SKM-1 (cell line): Measurements from ENCODE around the gene CAV1.

Source experiments
- DNase-seq: peaks from one replicate; lab custom pipeline; 2025; ENCODE audit not compliant: unreplicated experiment; lab: John Stamatoyannopoulos, UW

CAV1 gene

GRCh38 chr7:116554911-116555310 lies 30.1 kb downstream of the CAV1 start:
- DNase-seq: no peak

- no peak for DNase-seq
These were observed 32.3 kb downstream of the CAV1 start for GRCh38 chr7:116557066-116557585.

- no peak for DNase-seq
These were observed 33.1 kb downstream of the CAV1 start for GRCh38 chr7:116557901-116558300.

GRCh38 chr7:116560021-116560970 lies 35.5 kb downstream of the CAV1 start:
- DNase-seq: no peak

- no peak for DNase-seq
These were observed 37.1 kb downstream of the CAV1 start for GRCh38 chr7:116561697-116562483.

- DNase-seq: no peak
These were observed 37.8 kb downstream of the CAV1 start for GRCh38 chr7:116562529-116563121.

- no peak for DNase-seq
These were observed 41.1 kb downstream of the CAV1 start for GRCh38 chr7:116565981-116566380.

GRCh38 chr7:116566666-116567065 lies 41.8 kb downstream of the CAV1 start:
- DNase-seq: no peak

- no peak for DNase-seq
These were observed 44.9 kb downstream of the CAV1 start for GRCh38 chr7:116569737-116570136.

GRCh38 chr7:116570306-116570705 lies 45.5 kb downstream of the CAV1 start:
- DNase-seq: no peak

- DNase-seq: no peak
These were observed 46.2 kb downstream of the CAV1 start for GRCh38 chr7:116571037-116571436.

- DNase-seq: no peak
These were observed 46.7 kb downstream of the CAV1 start for GRCh38 chr7:116571552-116571951.

GRCh38 chr7:116572036-116572435 lies 47.2 kb downstream of the CAV1 start:
- DNase-seq: no peak

- no peak for DNase-seq
These were observed 48.7 kb downstream of the CAV1 start for GRCh38 chr7:116573541-116573940.

GRCh38 chr7:116574025-116574822 lies 49.4 kb downstream of the CAV1 start:
- DNase-seq: no peak

- DNase-seq: no peak
These were observed 51.0 kb downstream of the CAV1 start for GRCh38 chr7:116575853-116576252.

- no peak for DNase-seq
These were observed 51.8 kb downstream of the CAV1 start for GRCh38 chr7:116576350-116577319.

GRCh38 chr7:116577320-116577871 lies 52.6 kb downstream of the CAV1 start:
- no peak for DNase-seq

- DNase-seq: no peak
These were observed 53.7 kb downstream of the CAV1 start for GRCh38 chr7:116578526-116578925.
